GM13977 (cell line): Measurements from ENCODE around the gene PRR33.

ENCODE experiments used
- DNase-seq: peaks from one replicate; pipeline ENCODE4 v3.0.0; 2012; ENCODE audit warnings: low spot score
- in situ Hi-C: fragments of 300-500 bp; cut with MboI; formaldehyde crosslinking; loops from one replicate; pipeline ENCODE4 v1.12.0; 2022; ENCODE audit warnings: low sequenced_read_pairs, low pct_unique_long_range_greater_than_20kb, mixed read lengths, inconsistent platforms; ENCODE audit not compliant: unreplicated experiment
- TF ChIP-seq, protein P1 (sequence below): IDR thresholded peaks from 2 replicates; pipeline ENCODE4 v1.5.1; 2012; ENCODE audit warnings: mild to moderate bottlenecking, control low read depth; ENCODE audit not compliant: insufficient read depth; ENCODE audit errors: extremely low read depth, missing control alignments

PRR33 gene

DNA sequence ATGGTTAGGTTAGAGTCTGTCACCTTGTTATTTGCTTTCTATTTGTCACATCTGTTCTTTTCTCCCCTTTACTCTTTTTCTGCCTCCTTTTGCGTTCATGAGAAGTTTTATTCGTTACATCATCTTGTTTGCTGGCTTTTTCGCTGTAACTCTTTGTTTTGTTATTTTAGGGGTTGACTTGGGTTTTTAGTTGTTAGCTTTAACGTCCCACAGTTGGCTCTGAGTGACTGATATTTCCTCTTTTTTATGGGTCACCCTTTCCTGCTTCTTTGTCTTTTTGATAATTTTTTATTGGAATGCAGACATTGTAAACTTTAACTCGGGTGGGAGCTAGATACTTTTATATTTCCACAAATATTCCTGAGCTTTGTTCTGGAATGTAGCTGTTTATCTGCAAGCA, 14.5 kb upstream of the PRR33 start:
- TF ChIP-seq, protein P1, sequence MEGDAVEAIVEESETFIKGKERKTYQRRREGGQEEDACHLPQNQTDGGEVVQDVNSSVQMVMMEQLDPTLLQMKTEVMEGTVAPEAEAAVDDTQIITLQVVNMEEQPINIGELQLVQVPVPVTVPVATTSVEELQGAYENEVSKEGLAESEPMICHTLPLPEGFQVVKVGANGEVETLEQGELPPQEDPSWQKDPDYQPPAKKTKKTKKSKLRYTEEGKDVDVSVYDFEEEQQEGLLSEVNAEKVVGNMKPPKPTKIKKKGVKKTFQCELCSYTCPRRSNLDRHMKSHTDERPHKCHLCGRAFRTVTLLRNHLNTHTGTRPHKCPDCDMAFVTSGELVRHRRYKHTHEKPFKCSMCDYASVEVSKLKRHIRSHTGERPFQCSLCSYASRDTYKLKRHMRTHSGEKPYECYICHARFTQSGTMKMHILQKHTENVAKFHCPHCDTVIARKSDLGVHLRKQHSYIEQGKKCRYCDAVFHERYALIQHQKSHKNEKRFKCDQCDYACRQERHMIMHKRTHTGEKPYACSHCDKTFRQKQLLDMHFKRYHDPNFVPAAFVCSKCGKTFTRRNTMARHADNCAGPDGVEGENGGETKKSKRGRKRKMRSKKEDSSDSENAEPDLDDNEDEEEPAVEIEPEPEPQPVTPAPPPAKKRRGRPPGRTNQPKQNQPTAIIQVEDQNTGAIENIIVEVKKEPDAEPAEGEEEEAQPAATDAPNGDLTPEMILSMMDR = no peak
- no peak for DNase-seq
- in situ Hi-C loops = no loop called here

DNA sequence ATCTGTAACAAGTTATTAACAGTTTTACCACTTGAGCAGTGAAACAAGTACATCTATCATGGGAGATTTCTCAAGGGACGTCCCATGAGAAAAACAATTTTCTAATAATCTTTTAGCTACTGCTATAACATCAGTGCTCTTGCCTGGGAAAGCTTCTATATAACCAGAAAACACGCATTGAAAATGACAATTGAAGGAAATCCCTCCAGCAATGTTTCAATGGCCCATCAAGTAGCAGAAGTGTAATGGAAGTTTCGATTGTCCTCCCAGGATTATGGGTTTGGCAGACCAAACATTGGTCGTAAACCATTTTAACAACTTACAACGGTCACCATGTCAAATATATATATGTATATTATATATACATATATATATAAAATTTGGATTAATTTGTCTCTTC, 8.0 kb upstream of the PRR33 start:
- no peak for DNase-seq
- in situ Hi-C loops = no loop called here
- TF ChIP-seq, protein P1 = no peak

DNA sequence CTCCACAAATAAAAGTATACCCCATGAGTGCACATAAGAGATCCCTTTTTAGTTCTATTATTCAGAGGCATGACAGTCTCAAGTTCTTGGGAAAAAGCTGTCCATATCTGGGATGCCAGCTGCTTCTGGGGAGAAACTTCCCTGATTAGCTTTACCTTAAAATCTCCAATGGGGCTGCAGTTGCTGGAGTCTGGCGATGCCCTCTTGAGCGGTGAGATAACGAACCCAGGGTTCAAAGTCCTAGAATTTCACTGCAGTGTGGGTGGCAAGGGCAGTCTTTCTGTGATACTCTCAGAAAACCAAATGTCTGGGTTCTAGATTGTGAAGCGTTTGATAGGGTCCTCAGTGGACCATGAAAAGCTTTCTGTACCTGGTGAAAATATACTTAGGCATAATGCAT, 7.4 kb upstream of the PRR33 start:
- DNase-seq = no peak
- in situ Hi-C loops = no loop called here
- TF ChIP-seq, protein P1 = no peak

DNA sequence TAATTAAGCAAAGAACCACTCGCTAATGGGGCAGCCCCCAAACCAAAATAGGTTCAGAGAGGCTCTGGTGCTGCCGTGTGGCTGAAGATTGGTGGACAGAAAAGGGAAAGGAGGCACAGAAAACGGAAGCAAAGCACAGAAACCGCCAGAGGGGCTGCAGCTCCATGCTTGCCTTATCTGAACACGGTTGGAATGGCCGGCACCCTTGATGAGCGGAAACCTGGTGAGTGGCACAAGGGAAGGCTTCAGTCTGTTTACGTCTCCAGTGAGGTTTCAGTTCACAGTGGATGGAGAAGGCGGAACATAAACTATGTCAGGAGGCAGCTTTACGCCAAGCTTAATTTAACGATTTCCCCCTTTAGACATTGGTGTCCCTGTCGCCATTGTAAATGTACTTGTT, 5.2 kb upstream of the PRR33 start:
- TF ChIP-seq, protein P1 = peak; percentile 26
- peak; percentile 67 for DNase-seq
- in situ Hi-C loops = no loop called here

DNA sequence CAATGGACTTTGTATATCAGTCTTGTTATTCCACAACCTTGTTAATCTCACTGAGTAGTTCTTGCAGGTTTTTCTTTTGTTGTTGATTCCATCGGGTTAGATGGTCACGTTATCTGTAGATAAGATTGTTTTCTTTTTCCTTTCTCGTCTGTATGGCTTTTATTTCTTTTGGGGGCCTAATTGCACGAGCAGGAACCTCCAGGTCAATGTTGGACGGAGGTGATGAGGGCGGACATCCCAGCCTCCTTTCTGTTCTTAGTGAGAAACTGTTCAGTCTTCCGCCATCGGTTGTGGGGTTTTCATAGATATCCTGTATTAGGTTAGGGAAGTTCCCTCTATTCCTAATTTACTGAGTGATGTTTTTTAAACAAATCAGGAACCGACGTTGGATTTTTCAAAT, 4.8 kb upstream of the PRR33 start:
- TF ChIP-seq, protein P1 = no peak
- peak; percentile 27 for DNase-seq
- in situ Hi-C loops = no loop called here

DNA sequence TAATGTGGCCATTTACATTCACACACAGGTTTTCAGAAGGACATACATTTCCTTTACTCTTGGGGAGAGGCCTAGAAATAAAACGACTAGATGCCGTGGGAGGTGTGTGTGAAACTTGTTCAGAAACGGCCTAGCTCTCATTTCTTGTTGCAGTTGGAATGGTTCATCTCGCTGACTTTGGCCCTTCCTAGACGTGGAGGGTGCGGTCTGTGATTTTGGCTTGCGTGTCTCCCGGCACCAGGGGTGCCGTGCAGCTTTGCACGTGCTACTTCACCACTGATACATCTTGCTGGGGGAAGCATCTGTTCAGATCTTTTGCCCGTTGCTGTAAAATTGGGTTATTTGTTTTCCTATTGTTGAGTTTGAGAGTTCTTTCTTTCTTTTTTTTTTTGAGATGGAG, 3.1 kb upstream of the PRR33 start:
- in situ Hi-C loops = no loop called here
- TF ChIP-seq, protein P1 = no peak
- peak; percentile 25 for DNase-seq

DNA sequence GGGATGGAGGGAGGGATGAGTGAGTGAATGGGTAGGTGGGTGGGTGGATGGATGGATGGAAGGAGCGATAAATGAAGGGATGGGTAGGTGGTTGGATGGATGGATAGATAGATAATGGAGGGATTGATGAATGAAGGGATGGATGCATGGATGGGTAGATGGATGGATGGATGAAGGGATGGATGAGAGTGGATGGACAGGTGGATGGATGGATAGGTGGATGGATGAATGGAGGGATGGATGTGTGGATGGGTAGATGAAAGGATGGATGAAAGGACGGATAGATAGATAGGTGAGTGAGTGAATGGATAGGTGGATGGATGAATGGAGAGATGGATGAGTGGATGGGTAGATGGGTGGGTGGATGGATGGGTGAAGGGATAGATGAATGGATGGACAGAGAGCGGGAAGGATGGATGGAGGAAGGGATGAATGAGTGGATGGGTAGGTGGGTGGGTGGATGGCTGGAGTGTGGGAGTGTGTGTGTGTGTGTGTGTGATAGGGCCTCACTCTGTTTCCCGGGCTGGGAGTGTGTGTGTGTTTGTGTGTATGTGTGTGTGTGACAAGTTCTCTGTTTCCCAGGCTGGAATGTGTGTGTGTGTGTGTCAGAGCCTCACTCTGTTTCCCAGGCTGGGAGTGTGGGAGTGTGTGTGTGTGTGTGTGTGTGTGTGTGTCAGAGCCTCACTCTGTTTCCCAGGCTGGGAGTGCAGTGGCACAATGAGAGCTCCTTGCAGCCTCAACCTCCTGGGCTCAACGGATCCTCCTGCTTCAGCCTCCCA, 2.1 kb upstream of the PRR33 start:
- in situ Hi-C loops = no loop called here
- TF ChIP-seq, protein P1 = no peak
- DNase-seq = no peak
